Right atrium auricular region (tissue), 2 donors: ENCODE results near the gene UVRAG. TPM values are rescaled to one million over a fixed set of nuclear protein-coding genes. Genes with fewer than 3 reads are reported as not detected.

Source experiments
- DNase-seq: peaks from one replicate; pipeline ENCODE4 v3.0.0-alpha.2; 2019; ENCODE audit warnings: low spot score
- H3K27ac ChIP-seq, 2 donors: fragments of 200-600 bp; sonication (generic); 1 replicate in 1 of 2; 2 replicates in 1 of 2; pipeline ENCODE4 v1.5.1; 2016 to 2019
- H3K27me3 ChIP-seq, 2 donors: fragments of 200-600 bp; sonication (generic); one replicate each; pipeline versions ENCODE4 v1.5.1 to v1.6.0; 2017 to 2019
- H3K36me3 ChIP-seq: fragments of 200-600 bp; sonication (generic); one replicate; pipeline ENCODE4 v1.5.1; 2016
- H3K4me1 ChIP-seq, 2 donors: fragments of 200-600 bp; sonication (generic); one replicate each; pipeline versions ENCODE4 v1.5.1 to v1.6.0; 2017 to 2019
- H3K4me3 ChIP-seq, 2 donors: fragments of 200-600 bp; sonication (generic); 1 replicate in 1 of 2; 2 replicates in 1 of 2; pipeline ENCODE4 v1.5.1; 2017 to 2019; ENCODE audit warnings: mild to moderate bottlenecking in 1 of 2, moderate library complexity in 1 of 2
- H3K9me3 ChIP-seq, 2 donors: fragments of 200-600 bp; sonication (generic); one replicate each; pipeline ENCODE4 v1.5.1; 2019
- total RNA-seq, 2 donors: library from RNA; depleted of rRNA; stranded (reverse); fragments of >200 nt; gene quantifications; one replicate each; pipeline ENCODE4 v1.1.0, GENCODE V29; 2016
- TF ChIP-seq, protein P1 (sequence below), 2 donors: fragments of 200-600 bp; sonication (generic); IDR thresholded peaks; one replicate each; pipeline ENCODE4 v1.5.1; 2019; ENCODE audit warnings: antibody characterized with exemption in 2 of 2

UVRAG gene
- total RNA-seq, 2 donors from 2014 or later = 13.2 to 13.9 TPM

DNA sequence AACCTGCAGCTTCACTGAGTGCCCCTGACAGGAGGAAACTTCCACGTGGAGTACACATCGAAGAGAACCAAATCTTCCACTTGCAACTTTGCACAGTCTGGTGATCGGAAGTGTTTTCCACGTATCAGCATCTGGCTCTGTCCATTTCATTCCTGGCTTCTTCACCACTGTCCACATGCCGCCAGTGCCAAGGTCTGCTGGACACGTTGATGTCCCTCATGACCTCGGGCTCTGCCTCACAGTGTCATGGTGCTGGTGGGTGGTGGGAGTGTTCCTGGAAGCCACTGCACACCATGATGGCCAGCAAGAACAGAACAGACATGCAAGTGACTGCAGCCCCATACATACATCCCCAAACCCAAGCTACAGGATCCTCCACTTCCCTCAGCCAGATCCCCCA, 342.9 kb downstream of the UVRAG start:
- no peak for DNase-seq
- H3K27me3 ChIP-seq = no peaks in the 10 kb centered on the region

DNA sequence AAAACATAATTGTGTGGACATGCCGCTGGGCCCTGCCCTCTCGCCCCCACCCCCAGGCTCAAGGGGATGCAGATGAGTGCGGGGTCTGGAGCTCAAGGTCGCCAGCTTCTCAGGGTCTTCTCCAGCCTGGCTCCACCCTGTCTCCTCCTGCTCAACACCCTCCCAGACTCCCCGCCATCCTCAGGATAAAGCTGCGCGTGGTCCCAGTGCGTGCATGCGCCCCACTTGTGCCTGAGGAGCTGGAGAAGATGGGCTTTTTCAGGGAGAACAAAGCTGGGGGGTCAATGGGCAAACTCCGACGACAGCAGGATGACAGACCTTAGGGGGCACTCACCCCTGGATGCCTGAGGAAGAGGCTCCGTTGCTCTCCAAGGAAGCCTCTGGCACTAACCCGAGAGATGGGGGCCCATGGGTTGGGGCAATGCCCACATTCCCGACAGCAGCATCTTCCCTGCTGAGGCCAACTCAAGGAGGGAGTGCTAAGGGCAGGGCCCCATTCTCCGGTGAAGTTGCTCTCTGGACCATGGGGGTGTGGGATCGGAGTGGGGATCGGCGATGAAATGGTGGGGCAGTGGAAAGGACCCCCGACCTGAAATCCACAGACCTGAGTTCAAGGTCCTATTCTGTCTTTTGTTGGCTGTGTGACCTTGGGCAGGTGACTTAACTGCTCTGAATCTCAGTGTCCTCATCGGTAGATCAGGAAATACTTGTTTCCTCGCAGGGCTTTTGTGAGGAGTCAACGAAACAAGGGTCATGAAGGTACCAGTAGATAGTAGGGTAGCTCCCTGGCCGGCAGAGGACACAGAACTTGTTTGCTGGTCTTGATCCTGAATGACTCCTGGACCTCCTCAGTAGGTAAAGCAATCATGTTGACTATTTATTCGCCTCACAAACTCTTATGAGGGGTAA, 343.6 kb downstream of the UVRAG start:
- no peak for DNase-seq
- Histone ChIP-seq H3K27me3 (no peaks in the 10 kb centered on the region), H3K36me3 (no peaks in the 10 kb centered on the region), H3K27ac (no peak overlapping the region), H3K4me3 (no peak overlapping the region), H3K9me3 (no peaks in the 10 kb centered on the region), H3K4me1 (peaks cover 0 to 18% of the 10 kb centered on the region in 2 donors)
- TF ChIP-seq, protein P1, sequence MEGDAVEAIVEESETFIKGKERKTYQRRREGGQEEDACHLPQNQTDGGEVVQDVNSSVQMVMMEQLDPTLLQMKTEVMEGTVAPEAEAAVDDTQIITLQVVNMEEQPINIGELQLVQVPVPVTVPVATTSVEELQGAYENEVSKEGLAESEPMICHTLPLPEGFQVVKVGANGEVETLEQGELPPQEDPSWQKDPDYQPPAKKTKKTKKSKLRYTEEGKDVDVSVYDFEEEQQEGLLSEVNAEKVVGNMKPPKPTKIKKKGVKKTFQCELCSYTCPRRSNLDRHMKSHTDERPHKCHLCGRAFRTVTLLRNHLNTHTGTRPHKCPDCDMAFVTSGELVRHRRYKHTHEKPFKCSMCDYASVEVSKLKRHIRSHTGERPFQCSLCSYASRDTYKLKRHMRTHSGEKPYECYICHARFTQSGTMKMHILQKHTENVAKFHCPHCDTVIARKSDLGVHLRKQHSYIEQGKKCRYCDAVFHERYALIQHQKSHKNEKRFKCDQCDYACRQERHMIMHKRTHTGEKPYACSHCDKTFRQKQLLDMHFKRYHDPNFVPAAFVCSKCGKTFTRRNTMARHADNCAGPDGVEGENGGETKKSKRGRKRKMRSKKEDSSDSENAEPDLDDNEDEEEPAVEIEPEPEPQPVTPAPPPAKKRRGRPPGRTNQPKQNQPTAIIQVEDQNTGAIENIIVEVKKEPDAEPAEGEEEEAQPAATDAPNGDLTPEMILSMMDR (IDR thresholded peaks at IDR 0.05) = no peak

More for the DNA sequence above, 342.9 kb downstream of the UVRAG start:
- H3K36me3 ChIP-seq = no peaks in the 10 kb centered on the region
- no peak overlapping the region for H3K4me3 ChIP-seq
- no peaks in the 10 kb centered on the region for H3K9me3 ChIP-seq
- TF ChIP-seq, protein P1 (IDR thresholded peaks at IDR 0.05) = no peak
- peaks cover 0 to 19% of the 10 kb centered on the region in 2 donors for H3K4me1 ChIP-seq
- H3K27ac ChIP-seq = no peak overlapping the region

DNA sequence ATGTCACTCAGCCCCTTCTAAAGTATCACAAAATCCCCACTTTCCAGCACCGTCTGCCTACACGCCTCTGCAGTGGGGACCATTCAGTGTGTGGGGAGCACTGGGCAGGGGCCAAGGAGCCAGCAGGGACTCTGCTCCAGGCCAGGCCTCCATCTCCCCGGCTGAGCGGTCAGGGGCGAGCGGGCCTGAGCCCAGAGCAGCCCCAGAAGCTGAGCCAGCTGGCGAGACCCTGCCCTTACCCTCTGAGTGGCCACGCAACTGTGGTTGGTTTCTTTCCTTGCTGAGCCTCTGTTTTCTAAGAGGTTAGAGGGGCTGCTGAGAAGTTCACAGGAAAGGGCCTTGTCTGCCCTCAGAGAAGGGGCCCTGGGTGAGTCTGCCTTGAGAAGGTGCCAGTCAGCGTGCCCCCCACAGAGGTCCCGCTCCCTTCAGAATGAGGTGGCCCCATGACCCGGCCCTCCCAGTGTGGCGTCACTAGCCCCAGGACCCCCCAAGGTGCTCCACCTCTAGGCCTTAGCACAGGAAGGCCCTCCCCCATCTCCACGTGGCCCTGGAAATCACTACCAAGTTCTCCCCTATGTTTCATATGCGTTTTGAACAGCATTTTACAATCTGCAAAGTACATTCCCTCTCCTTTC, 344.4 kb downstream of the UVRAG start:
- Histone ChIP-seq H3K4me1 (peaks cover 0 to 18% of the 10 kb centered on the region in 2 donors), H3K27ac (no peak overlapping the region), H3K36me3 (no peaks in the 10 kb centered on the region), H3K4me3 (no peak overlapping the region), H3K27me3 (no peaks in the 10 kb centered on the region), H3K9me3 (no peaks in the 10 kb centered on the region)
- no peak for DNase-seq
- TF ChIP-seq, protein P1 (IDR thresholded peaks at IDR 0.05) = no peak

DNA sequence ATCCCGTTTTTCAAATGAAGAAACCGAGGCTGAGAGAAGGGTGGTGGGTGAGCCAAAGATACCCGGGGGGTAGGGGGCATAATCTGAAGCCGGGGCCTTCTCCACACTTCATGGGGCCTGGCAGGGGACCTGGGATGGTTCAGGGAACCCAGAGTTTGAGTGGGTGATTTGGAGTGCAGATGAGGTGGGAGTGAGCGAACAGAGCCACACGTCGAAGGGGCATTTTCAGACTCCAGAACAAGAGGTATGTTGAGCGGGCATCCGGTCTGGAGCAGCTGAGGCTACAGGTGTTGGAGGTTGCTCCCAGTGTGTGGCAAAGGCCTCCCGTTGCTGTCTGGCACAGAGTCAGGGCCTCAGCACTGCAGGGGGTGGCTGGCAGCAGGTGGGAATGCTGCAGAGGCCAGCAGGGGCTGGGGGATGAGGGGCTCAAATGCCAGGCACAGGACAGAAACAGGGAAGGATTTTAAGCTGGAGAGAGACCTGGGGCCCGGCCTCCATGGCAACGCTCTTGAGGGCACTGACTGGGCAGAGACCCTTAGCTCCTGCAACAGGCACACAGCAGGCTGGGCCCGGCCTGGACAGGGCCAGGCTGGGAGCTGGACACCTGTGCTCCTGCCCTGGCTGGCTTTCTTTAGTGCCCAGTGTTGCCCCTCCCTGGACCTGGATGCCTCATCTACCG, 345.1 kb downstream of the UVRAG start:
- H3K9me3 ChIP-seq = no peaks in the 10 kb centered on the region
- no peak overlapping the region for H3K4me3 ChIP-seq
- no peaks in the 10 kb centered on the region for H3K27me3 ChIP-seq
- TF ChIP-seq, protein P1 (IDR thresholded peaks at IDR 0.05) = no peak
- DNase-seq = no peak
- no peaks in the 10 kb centered on the region for H3K36me3 ChIP-seq
- H3K4me1 ChIP-seq = peaks cover 0 to 18% of the 10 kb centered on the region in 2 donors
- no peak overlapping the region for H3K27ac ChIP-seq

DNA sequence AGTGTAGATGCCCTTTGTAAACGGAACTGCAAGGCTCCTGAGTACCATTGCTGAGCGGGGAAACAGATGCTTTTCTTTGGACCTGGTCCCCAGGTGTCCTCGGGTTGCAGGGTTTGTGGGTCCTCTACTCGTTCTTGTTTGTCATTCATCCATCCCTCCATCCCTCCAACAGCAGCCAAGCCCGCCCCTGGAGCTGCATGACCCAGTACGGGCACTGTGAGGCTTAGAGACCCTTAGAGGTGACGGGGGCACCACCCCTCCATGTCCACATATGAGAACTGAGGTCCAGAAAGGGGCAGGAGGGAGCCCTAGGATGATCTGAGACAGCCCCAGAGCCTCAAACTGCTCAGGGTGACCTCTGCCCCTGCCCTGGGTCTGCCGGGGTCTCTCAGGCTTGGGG, 345.8 kb downstream of the UVRAG start:
- no peak for DNase-seq
- H3K27ac ChIP-seq = no peak overlapping the region
- H3K4me1 ChIP-seq = peaks cover 0 to 18% of the 10 kb centered on the region in 2 donors
- H3K9me3 ChIP-seq = no peaks in the 10 kb centered on the region
- H3K36me3 ChIP-seq = no peaks in the 10 kb centered on the region
- H3K27me3 ChIP-seq = no peaks in the 10 kb centered on the region
- TF ChIP-seq, protein P1 (IDR thresholded peaks at IDR 0.05) = no peak
- H3K4me3 ChIP-seq = peak overlapping the region in 1 of 2 donors; percentile 36
